Heart right ventricle (tissue), 16 donors: Measurements from ENCODE around the gene AP5M1. TPM values are rescaled to one million over a fixed set of nuclear protein-coding genes. Genes with fewer than 3 reads are reported as not detected.
A peak's percentile ranks its signal among the peaks of the same experiment; 100 is the strongest.
"Not testable (repeated sequence)": the region's sequence is repeated elsewhere in the genome, so short reads cannot be mapped to it uniquely, and the experiment has no call there.

Source experiments
- ATAC-seq, 8 donors: fragments of 200-7000 bp; cut with Tn5 transposase; one replicate each; pipeline ENCODE4 v1.9.1; 2020; ENCODE audit warnings: mild to moderate bottlenecking in 8 of 8, moderate library complexity in 8 of 8, moderate number of reproducible peaks in 1 of 8
- DNase-seq, 2 donors: peaks; one replicate each; pipeline ENCODE4 v3.0.0-alpha.2; 2020
- H3K27ac ChIP-seq, 10 donors: fragments of 200-600 bp; sonication (generic) in 2 of 10; one replicate each; pipeline versions ENCODE4 v1.5.0 to v1.8.0; 2020 to 2022; ENCODE audit warnings: mild to moderate bottlenecking in 3 of 10
- H3K27me3 ChIP-seq, 7 donors: fragments of 200-600 bp; one replicate each; pipeline ENCODE4 v1.8.0; 2021 to 2022; ENCODE audit warnings: mild to moderate bottlenecking in 2 of 7
- H3K36me3 ChIP-seq, 9 donors: fragments of 200-600 bp; sonication (generic) in 1 of 9; one replicate each; pipeline versions ENCODE4 v1.5.0 to v1.8.0; 2020 to 2022; ENCODE audit warnings: mild to moderate bottlenecking in 2 of 9
- H3K4me1 ChIP-seq, 9 donors: fragments of 200-600 bp; sonication (generic) in 1 of 9; one replicate each; pipeline versions ENCODE4 v1.5.0 to v1.8.0; 2020 to 2022; ENCODE audit warnings: mild to moderate bottlenecking in 4 of 9
- H3K4me3 ChIP-seq, 10 donors: fragments of 200-600 bp; sonication (generic) in 2 of 10; one replicate each; pipeline versions ENCODE4 v1.5.0 to v1.8.0; 2020 to 2022; ENCODE audit warnings: mild to moderate bottlenecking in 7 of 10, moderate library complexity in 2 of 10
- H3K9me3 ChIP-seq, 11 donors: fragments of 200-600 bp in 10 of 11; sonication (generic) in 2 of 11; one replicate each; pipeline versions ENCODE4 v1.5.0 to v1.8.0; 2013 to 2022; ENCODE audit warnings: mild to moderate bottlenecking in 2 of 11, control low read depth in 1 of 11, moderate library complexity in 1 of 11
- WGBS, 2 donors: extraction: QIAGEN DNeasy Blood & Tissue Kit; methylation state at CpG; one replicate each; pipeline ENCODE4 v1.1.7; 2013; ENCODE audit warnings: inconsistent platforms in 1 of 2; 5-methylcytosine and 5-hydroxymethylcytosine counted together
- intact Hi-C, 10 donors: fragments of 100-400 bp; cut with DNase I; formaldehyde crosslinking; loops; one replicate each; pipeline versions ENCODE4 v1.11.1 to v1.14.2; 2022
- polyA plus RNA-seq, 2 donors: library from polyadenylated mRNA; stranded (reverse); fragments of 200-250 nt; gene quantifications; one replicate each; pipeline ENCODE4 v1.2.3, GENCODE V29; 2013
- total RNA-seq, 10 donors: library from RNA; stranded (reverse); fragmentation: NEBNext Ultra II Directional in 3 of 10; extraction: Animal tissue kit (Norgen Biotek cat#: 25700) in 3 of 10; gene quantifications; one replicate each; pipeline versions ENCODE4 v1.2.1 to v1.2.4, GENCODE V29; 2021 to 2023
- TF ChIP-seq, protein P1 (sequence below), 9 donors: fragments of 200-600 bp; sonication (generic) in 2 of 9; IDR thresholded peaks; one replicate each; pipeline versions ENCODE4 v1.5.0 to v1.8.0; 2021 to 2022; ENCODE audit warnings: antibody characterized with exemption in 9 of 9, mild to moderate bottlenecking in 5 of 9, moderate library complexity in 1 of 9
- donor health status: Arrhythmogenic right ventricular cardiomyopathy.
- donor health status: ischemic (EF 13 %, LVEDD 7.1; RV severe dilation, severe dysfunction).
- donor health status: healthy with polysubstance abuse.
- donor health status: DM: no; HTN: yes; CAD: no.
- donor health status: DM: no; HTN: no; CAD: no.
- donor health status: ischemic (EF 25% LVEDD 6.9; RV normal size, moderate dysfunction).
- donor health status: ischemic (EF 25% LVEDD 5.7; RV mildly dilated, moderate dysfunction).
- donor health status: healthy.
- donor health status: DM: yes; HTN: yes; CAD: no.
- donor health status: Ischemic cardiomyopathy.
- donor health status: ischemic (EF 35%, LVEDD 5.7; RV mildly dilated, moderate dysfunction).
- donor health status: nonischemic (EF 11% LVEDD 7.7; RV severe dilation, severe dysfunction).
- donor health status: DM: yes; HTN: yes; CAD: no.
- donor health status: PGD.
- donor health status: ischemic (EF 29% LVEDD 5.4; RV normal size, mild dysfunction).
- donor health status: nonischemic (EF 23%, LVEDD 6.1; RV moderate dilation, normal function).

AP5M1 gene
- total and polyA plus RNA-seq, 12 donors: 4.7 to 56.8 (median 45.2) TPM

DNA sequence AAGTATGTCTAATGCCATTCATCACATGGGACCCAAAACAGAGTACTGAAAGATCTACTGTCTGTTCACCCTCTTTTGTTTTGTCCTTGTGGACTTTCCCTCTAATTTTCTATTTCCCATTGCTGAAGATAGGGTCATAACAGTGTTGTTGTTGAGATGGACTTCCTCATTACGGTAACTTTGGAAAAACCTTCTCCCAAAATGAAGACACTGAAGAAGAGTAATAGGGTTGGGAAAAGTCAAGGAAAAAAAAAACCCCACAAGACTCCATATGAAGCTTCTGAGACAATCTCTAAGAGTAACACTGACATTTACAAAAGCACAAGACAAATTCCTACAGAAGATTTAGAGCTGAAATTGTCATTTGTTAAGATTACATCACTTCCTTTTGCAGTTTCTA lies 36.8 kb upstream of the AP5M1 start:
- H3K27me3 ChIP-seq: no peaks in the 10 kb centered on the region
- intact Hi-C loops: no loop called here
- peaks cover 0 to 100% (median 30%) of the 10 kb centered on the region in 9 donors for H3K36me3 ChIP-seq
- no peak overlapping the region for H3K27ac ChIP-seq
- peaks cover 0 to 5% (median 0%) of the 10 kb centered on the region in 11 donors for H3K9me3 ChIP-seq
- TF ChIP-seq, protein P1, sequence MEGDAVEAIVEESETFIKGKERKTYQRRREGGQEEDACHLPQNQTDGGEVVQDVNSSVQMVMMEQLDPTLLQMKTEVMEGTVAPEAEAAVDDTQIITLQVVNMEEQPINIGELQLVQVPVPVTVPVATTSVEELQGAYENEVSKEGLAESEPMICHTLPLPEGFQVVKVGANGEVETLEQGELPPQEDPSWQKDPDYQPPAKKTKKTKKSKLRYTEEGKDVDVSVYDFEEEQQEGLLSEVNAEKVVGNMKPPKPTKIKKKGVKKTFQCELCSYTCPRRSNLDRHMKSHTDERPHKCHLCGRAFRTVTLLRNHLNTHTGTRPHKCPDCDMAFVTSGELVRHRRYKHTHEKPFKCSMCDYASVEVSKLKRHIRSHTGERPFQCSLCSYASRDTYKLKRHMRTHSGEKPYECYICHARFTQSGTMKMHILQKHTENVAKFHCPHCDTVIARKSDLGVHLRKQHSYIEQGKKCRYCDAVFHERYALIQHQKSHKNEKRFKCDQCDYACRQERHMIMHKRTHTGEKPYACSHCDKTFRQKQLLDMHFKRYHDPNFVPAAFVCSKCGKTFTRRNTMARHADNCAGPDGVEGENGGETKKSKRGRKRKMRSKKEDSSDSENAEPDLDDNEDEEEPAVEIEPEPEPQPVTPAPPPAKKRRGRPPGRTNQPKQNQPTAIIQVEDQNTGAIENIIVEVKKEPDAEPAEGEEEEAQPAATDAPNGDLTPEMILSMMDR (IDR thresholded peaks at IDR 0.05): no peak
- no peaks in the 10 kb centered on the region for H3K4me1 ChIP-seq
- H3K4me3 ChIP-seq: no peak overlapping the region
- 95% methylated on average over 1 of the region's 1 CpG for WGBS, 2 donors
- ATAC-seq: no peak
- DNase-seq: no peak

DNA sequence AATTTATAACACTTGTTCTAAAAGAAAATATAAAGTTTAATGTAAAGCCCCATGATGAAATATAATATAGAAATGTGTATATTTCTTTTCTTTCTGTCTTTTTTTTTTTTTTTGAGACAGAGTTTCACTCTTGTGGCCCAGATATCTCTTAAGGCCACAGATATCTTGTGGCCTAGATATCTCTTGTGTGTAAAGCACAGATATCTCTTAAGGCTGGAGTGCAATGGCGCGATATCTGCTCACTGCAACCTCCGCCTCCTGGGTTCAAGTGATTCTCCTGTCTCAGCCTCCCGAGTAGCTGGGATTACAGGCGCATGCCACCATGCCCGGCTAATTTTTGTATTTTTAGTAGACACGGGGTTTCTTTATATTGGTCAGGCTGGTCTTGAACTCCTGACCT lies 28.7 kb upstream of the AP5M1 start:
- H3K4me3 ChIP-seq, intact Hi-C loops, H3K27me3 ChIP-seq, H3K9me3 ChIP-seq, H3K27ac ChIP-seq, DNase-seq, H3K4me1 ChIP-seq, ATAC-seq: not testable (repeated sequence)
- 96% methylated on average over 7 of the region's 7 CpGs for WGBS, 2 donors
- peaks cover 0 to 91% (median 3%) of the 10 kb centered on the region in 9 donors for H3K36me3 ChIP-seq

DNA sequence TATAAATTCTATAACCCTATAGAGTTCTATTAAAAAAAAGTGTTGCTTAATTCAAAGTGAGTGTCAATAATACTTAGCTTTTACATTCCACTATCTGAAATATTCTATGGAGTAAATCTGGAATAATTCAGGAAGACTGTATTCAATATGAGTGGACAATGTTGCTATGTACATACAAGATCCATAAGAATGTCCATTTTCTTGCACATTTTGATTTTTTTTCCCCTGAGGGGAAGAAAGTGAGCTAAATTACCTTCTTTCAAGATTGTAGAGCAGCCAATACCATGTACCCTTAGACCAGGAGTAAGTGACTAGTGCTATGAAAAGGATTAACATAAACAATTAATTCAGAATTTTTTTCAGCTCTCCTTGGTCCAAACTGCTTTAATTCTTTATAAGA lies 25.5 kb upstream of the AP5M1 start:
- DNase-seq (no peak), ATAC-seq (no peak)
- Histone ChIP-seq H3K9me3 (no peaks in the 10 kb centered on the region), H3K27me3 (no peaks in the 10 kb centered on the region), H3K4me1 (peaks cover 0 to 8% (median 0%) of the 10 kb centered on the region in 9 donors), H3K36me3 (peaks cover 0 to 87% (median 3%) of the 10 kb centered on the region in 9 donors), H3K27ac (no peak overlapping the region), H3K4me3 (no peak overlapping the region)
- TF ChIP-seq, protein P1 (IDR thresholded peaks at IDR 0.05): no peak
- intact Hi-C loops: no loop called here

DNA sequence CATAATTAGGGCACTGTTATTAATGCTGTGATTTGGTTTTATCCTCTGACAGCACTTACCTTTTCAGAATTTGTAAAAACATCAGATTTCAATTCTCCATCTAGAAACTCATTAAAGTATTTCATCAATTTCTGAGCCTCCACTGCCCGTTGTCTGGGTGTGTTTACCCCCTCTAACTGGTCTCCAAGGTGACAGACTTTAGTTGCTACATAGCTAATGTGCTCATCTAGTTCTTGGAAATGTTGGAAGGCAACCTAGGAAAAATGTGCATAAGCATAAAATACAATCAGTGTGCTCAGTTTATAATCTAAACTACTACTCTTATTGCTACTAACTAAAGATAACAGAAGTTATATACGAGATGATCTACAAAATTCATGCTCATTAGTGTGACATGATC lies 24.7 kb upstream of the AP5M1 start:
- DNase-seq: no peak
- Histone ChIP-seq H3K27me3 (no peaks in the 10 kb centered on the region), H3K9me3 (no peaks in the 10 kb centered on the region), H3K36me3 (peaks cover 0 to 79% (median 3%) of the 10 kb centered on the region in 9 donors), H3K4me1 (peaks cover 0 to 8% (median 0%) of the 10 kb centered on the region in 9 donors), H3K27ac (no peak overlapping the region), H3K4me3 (no peak overlapping the region)
- intact Hi-C loops: no loop called here
- ATAC-seq: peak in 2 of 8 donors; percentile 42 to 74
- WGBS, 2 donors: 42 to 56% methylated on average over 2 of the region's 2 CpGs
- TF ChIP-seq, protein P1 (IDR thresholded peaks at IDR 0.05): no peak

DNA sequence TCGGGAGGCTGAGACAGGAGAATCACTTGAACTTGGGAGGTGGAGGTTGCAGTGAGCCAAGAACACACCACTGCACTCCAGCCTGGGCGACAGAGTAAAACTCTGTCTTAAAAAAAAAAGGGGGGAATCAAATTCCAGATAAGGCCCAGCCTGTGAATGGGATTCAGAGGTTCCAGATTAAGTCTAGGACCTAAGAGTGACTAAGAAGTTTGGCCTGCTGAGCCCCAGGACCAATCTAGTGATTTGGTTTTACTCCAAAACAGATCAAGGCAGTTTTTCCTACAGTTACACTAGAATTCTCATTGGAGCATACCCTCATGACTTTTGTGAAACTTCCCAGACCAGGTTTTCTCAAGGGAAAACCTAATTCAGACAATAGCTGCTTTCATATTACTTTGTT lies 22.8 kb upstream of the AP5M1 start:
- no peak overlapping the region for H3K4me3 ChIP-seq
- no peaks in the 10 kb centered on the region for H3K27me3 ChIP-seq
- no peak overlapping the region for H3K27ac ChIP-seq
- H3K36me3 ChIP-seq: peaks cover 0 to 62% (median 3%) of the 10 kb centered on the region in 9 donors
- 93 to 100% methylated on average over 2 of the region's 2 CpGs for WGBS, 2 donors
- intact Hi-C loops: no loop called here
- no peaks in the 10 kb centered on the region for H3K9me3 ChIP-seq
- TF ChIP-seq, protein P1 (IDR thresholded peaks at IDR 0.05): no peak
- DNase-seq: no peak
- H3K4me1 ChIP-seq: peaks cover 0 to 11% (median 0%) of the 10 kb centered on the region in 9 donors
- ATAC-seq: no peak
